ENCODE measurements around the gene TSC22D2. TPM values are rescaled to one million over a fixed set of nuclear protein-coding genes. Genes with fewer than 3 reads are reported as not detected.

Gene TSC22D2
- total RNA-seq, 1 donor from 2014 or later, result 38.9 TPM

DNA sequence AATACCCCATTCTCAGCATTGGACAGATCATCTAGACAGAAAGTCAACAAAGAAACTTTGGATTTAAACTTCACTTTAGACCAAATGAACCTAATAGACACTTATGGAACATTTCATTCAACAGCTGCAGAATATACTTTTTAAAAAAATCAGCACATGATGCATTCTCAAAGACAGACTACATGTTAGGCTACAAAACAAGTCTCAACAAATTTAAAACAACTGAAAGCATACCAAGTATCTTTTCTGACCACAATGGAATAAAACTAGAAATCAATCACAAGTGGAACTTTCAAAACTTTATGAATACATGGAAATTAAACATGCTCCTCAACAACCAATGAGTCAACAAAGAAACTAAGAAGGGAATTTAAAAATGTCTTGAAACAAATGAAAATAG lies 100.3 kb downstream of the TSC22D2 start:
- Mint-ChIP-seq H3K4me1 (no peaks in the 10 kb centered on the region), H3K4me3 (no peak overlapping the region), H3K27me3 (peaks cover 25% of the 10 kb centered on the region), H3K27ac (no peak overlapping the region), H3K36me3 (ENCODE audit: low read depth) (no peaks in the 10 kb centered on the region), H3K9me3 (peaks cover 4% of the 10 kb centered on the region)
- ATAC-seq (ENCODE audit: low read depth) (no peak), DNase-seq (no peak)
- CTCF ChIA-PET, result no interaction called here
- intact Hi-C loops (cut with micrococcal nuclease), result no loop called here
- POLR2A ChIA-PET, result no interaction called here
- TF ChIP-seq, protein P1, sequence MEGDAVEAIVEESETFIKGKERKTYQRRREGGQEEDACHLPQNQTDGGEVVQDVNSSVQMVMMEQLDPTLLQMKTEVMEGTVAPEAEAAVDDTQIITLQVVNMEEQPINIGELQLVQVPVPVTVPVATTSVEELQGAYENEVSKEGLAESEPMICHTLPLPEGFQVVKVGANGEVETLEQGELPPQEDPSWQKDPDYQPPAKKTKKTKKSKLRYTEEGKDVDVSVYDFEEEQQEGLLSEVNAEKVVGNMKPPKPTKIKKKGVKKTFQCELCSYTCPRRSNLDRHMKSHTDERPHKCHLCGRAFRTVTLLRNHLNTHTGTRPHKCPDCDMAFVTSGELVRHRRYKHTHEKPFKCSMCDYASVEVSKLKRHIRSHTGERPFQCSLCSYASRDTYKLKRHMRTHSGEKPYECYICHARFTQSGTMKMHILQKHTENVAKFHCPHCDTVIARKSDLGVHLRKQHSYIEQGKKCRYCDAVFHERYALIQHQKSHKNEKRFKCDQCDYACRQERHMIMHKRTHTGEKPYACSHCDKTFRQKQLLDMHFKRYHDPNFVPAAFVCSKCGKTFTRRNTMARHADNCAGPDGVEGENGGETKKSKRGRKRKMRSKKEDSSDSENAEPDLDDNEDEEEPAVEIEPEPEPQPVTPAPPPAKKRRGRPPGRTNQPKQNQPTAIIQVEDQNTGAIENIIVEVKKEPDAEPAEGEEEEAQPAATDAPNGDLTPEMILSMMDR (IDR thresholded peaks at IDR 0.05), result no peak

DNA sequence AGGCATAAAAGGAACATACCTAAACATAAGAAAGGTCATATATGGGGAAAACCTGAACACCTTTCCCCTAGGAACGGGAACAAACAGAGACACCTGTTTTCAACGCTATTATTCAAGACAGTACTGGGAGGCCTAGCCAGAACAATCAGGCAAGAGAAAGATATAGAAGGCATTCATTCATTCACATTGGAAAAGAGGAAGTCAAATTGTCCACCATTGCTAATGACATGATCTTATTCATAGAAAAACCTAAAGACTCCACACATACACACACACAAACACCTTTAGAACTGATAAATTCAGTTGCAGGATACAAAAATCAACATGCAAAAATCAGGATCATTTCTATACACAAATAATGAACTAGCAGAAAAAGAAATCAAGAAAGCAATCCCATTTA lies 101.7 kb downstream of the TSC22D2 start:
- CTCF ChIA-PET, result no interaction called here
- H3K27me3 Mint-ChIP-seq, result peaks cover 25% of the 10 kb centered on the region
- POLR2A ChIA-PET, result no interaction called here
- H3K4me3 Mint-ChIP-seq, result no peak overlapping the region
- no peaks in the 10 kb centered on the region for H3K4me1 Mint-ChIP-seq
- TF ChIP-seq, protein P1 (IDR thresholded peaks at IDR 0.05), result no peak
- no peak for DNase-seq
- H3K9me3 Mint-ChIP-seq, result peaks cover 4% of the 10 kb centered on the region
- no peak overlapping the region for H3K27ac Mint-ChIP-seq
- H3K36me3 Mint-ChIP-seq (ENCODE audit: low read depth), result no peaks in the 10 kb centered on the region
- intact Hi-C loops (cut with micrococcal nuclease), result no loop called here
- ATAC-seq (ENCODE audit: low read depth), result no peak

DNA sequence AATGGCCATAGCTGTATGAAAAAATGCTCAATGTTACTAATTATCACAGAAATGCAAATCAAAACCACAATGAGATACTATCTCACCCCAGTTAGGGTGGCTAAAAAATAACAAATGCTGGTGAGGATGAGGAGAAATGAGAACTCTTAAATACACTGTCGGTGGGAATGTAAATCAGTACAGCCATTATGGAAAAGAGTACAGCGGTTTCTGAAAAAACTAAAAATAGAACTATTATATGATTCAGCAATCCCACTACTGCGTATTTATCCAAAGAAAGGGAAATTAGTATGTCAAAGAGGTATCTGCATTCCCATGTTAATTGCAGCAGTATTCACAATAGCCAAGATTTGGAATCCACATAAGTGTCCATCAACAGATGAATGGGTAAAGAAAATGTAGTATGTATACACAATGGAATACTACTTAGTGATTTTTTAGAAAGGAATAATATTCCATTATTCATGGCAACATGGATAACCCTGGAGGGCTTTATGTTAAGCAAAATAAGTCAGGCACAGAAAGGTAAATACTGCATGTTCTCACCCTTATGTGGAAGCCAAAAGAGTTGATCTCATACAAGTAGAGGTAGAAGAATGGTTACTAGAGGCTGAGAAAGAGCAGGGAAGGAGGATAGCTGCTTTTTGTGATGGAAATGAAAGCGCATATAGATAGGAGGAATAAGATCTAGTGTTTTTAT lies 103.2 kb downstream of the TSC22D2 start:
- H3K4me3 Mint-ChIP-seq, result no peak overlapping the region
- TF ChIP-seq, protein P1 (IDR thresholded peaks at IDR 0.05), result no peak
- CTCF ChIA-PET, result no interaction called here

DNA sequence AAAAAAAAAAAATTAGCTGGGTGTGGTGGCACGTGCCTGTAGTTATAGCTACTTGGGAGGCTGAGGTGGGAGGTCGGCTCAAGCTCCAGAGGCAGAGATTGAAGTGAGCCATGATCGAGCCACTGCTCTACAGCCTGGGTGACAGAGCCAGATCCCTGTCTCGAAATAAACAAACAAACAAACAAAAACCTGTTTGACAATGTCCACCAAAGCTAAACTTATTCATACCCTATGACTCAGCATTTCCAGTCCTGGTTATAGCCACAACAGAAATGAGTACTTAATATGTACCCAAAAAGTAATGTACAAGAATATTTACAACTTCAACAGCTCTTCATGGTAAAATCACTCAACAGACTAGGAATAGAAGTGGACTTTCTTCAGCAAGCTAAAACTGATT lies 107.1 kb downstream of the TSC22D2 start:
- Mint-ChIP-seq H3K9me3 (peaks cover 3% of the 10 kb centered on the region), H3K4me3 (no peak overlapping the region), H3K36me3 (ENCODE audit: low read depth) (peaks cover 2% of the 10 kb centered on the region), H3K27me3 (peaks cover 11% of the 10 kb centered on the region), H3K27ac (no peak overlapping the region), H3K4me1 (no peaks in the 10 kb centered on the region)
- intact Hi-C loops (cut with micrococcal nuclease), result no loop called here
- DNase-seq (no peak), ATAC-seq (ENCODE audit: low read depth) (no peak)
- TF ChIP-seq, protein P1 (IDR thresholded peaks at IDR 0.05), result no peak
- CTCF ChIA-PET, result interaction anchor here (1.0 kb wide), 1 partner anchor 12 kb away, joined by 3 read pairs; no protein-coding TSS in a partner anchor
- POLR2A ChIA-PET, result no interaction called here

More for the DNA sequence above, 103.2 kb downstream of the TSC22D2 start:
- POLR2A ChIA-PET, result no interaction called here
- ATAC-seq (ENCODE audit: low read depth), result no peak
- Mint-ChIP-seq H3K27ac (no peak overlapping the region), H3K36me3 (ENCODE audit: low read depth) (no peaks in the 10 kb centered on the region), H3K9me3 (peaks cover 4% of the 10 kb centered on the region), H3K4me1 (no peaks in the 10 kb centered on the region), H3K27me3 (peaks cover 20% of the 10 kb centered on the region)
- no peak for DNase-seq
- intact Hi-C loops (cut with micrococcal nuclease), result no loop called here

Other genes with a start within 250 kb of the TSC22D2 start
- 87.2 and 88.2 TPM in 2 replicates for gene SERP1, start 138.2 kb downstream of the TSC22D2 start, total RNA-seq
- gene EIF2A, start 138.5 kb downstream of the TSC22D2 start, total RNA-seq, result 105 and 109 TPM in 2 replicates
- 137 and 145 TPM in 2 replicates for gene SELENOT, start 195.0 kb downstream of the TSC22D2 start, total RNA-seq

All from activated B cell treated with CpG ODN at 0.5 μM for 24 hours (primary cell).